Activated CD4-positive, CD25-positive, alpha-beta regulatory T cell treated with anti-CD3 and anti-CD28 coated beads, Interleukin-2, amount 50 U/mL, for 72 hours (primary cell): ENCODE data around the gene RAP1GAP2.
A peak's percentile ranks its signal among the peaks of the same experiment; 100 is the strongest.

Experiments used
- DNase-seq: peaks from one replicate; pipeline ENCODE4 v3.0.0; 2021

Gene RAP1GAP2

GRCh38 chr17:2921443-2921842 is 125.2 kb downstream of the RAP1GAP2 start:
- no peak for DNase-seq

GRCh38 chr17:2924211-2924610 is 128.0 kb downstream of the RAP1GAP2 start:
- no peak for DNase-seq

- DNase-seq = no peak
Observed at GRCh38 chr17:2925011-2925410, 128.8 kb downstream of the RAP1GAP2 start.

GRCh38 chr17:2926019-2926650 is 129.9 kb downstream of the RAP1GAP2 start:
- DNase-seq = no peak

DNA sequence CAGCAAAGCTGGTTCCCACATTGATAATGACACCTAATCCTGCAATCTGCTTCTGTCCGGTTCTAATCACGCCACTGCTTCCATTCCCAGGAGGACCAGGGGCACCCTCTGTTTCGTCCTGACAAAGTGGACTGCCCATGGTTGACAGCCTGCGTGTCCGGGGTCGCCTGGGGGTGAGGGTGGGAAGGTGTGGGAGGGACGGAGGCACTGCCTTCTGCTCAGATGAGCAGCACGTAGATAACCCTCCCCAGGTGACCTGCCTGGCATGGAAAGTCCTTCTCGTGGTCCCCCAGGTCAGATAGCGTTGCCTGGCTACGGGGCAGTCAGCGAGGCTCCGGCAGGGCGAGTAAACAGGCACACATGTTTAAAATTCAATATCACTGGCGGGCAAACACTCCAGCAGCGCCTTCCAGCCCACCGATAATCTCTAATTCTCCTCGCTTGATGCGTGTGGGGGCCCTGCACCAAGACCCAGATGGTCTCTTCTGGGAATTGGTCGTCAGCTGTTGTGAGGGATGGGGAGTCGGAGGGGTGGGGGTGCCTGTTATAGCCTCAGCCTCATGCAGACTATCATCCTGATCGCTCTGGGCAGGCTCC is 132.2 kb downstream of the RAP1GAP2 start:
- no peak for DNase-seq

DNA sequence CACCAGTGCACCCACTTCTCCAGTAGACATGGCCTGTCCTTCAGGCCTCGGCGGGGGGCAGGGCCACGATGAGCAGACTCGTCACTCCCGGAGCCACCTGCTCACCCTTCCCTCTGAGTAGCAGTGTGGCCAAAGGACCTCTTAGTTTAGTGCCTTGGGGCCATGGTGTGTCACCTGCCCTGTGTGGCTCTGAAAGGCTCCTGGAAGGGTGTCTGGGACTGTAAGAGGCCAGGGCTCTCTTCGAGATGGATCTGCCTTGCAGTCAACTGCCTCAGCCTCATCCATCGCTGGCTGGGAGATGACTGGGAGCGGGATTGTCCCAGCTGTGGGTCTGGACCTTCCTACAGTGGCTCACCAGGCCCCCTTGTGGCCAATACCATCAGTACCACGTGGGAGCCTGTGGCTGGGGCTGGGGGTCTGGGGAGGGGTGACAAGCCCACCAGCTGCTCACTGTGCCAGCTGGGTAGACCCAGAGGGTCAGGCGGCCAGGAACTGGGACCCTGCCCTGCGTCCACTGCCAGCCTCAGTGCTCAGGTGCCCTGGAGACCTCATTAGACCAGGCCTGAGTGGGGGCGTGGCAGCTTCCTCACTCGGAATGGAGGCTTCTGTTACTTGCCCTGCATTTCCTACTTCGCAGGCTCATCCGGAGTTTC is 133.8 kb downstream of the RAP1GAP2 start:
- DNase-seq = peak; percentile 52

GRCh38 chr17:2931876-2932275 is 135.6 kb downstream of the RAP1GAP2 start:
- DNase-seq = no peak

DNA sequence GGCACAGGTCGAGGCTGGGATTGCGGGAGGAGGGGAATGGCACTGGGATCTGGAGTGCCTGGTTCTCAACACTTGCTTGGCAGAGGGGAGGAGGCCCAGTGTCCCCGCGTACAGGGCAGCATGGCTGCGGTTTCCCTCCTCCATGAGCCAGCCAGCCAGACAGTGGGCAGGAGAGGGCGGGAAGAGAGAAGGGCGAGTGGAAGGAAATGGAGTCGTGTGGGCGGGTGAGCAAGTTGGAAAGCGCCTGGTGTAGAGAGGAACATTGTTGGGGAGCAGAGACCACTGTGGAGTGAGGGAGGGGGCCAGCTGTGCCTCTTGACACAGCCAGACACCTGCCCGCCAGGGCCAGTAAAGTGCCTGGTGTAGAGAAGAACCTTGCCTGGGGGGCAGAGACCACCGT is 136.7 kb downstream of the RAP1GAP2 start:
- DNase-seq = no peak

- no peak for DNase-seq
Observed at GRCh38 chr17:2933606-2934005, 137.4 kb downstream of the RAP1GAP2 start.

DNA sequence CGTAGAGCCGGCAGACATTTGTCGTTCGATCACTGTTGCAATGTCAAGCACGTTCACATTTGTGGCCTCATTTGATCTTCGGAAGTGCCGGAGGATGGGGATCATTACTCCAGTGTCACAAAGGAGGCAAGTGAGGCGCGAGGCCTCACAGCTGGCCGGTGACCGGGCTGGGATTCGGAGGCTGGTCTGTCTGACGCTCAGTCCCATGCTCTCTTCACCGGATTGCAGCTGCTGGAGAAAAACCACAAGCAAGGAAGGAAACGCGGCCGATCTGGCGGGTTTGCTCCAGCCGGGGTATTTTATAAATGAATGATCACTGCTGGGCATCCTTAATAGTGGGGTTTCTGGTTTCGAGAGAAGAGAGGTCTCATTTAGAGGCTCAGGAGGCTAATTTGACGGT is 139.4 kb downstream of the RAP1GAP2 start:
- DNase-seq = no peak

DNA sequence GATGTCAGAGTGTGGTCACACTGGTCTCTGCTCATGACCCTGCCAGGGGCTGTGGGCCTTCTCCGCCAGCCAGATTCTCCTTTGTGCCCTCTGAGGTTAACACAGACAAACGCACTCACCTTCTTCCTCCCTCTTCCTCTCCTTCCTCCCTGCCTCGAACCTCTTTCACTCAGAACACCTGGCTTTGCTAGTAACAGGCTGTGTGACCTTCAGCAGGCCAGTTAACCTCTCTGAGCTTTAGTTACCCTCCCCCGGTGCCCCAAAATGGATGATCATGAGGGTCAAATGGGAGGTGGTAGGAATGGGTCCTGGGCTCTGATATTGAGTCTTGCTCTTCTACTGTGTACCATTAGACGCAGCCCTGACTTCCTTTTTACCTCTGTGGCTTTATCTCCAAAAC is 140.1 kb downstream of the RAP1GAP2 start:
- DNase-seq = no peak

- no peak for DNase-seq
Observed at GRCh38 chr17:2936771-2937321, 140.6 kb downstream of the RAP1GAP2 start.

DNA sequence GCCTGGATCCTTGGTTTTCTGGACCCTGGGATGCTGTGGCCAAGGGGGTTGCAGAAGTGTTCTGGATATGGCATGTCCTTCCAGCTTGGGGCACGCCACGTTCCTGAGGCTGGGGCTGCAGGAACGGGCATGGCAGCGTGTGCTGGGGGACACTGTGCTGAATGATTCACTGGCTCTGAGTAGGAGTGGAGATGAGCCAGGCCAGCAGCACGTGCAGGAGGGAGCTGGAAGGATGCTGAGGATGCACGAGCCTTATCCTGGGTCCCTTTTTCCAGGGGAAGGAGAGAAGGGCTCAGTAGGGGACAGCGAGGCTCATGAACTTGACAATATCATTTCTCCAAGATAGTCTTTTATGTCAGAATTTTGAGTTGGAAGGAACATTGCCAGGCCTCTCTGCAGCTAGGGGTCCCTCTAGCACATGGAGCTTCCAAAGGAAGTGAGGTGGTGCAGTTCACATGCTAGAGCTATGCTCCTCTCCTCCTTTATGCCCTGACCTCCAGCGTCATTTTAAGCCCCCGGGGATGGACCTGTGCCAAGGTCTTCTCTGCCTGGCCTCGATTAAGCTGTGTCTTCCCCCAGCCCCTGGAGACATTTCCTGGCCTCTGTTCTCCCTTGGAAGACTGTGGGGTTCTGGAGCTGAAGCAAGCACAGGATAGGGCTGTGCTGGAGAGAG is 141.2 kb downstream of the RAP1GAP2 start:
- DNase-seq = no peak

- DNase-seq = no peak
Observed at GRCh38 chr17:2939714-2940351, 143.6 kb downstream of the RAP1GAP2 start.

GRCh38 chr17:2940352-2940751 is 144.1 kb downstream of the RAP1GAP2 start:
- no peak for DNase-seq

DNA sequence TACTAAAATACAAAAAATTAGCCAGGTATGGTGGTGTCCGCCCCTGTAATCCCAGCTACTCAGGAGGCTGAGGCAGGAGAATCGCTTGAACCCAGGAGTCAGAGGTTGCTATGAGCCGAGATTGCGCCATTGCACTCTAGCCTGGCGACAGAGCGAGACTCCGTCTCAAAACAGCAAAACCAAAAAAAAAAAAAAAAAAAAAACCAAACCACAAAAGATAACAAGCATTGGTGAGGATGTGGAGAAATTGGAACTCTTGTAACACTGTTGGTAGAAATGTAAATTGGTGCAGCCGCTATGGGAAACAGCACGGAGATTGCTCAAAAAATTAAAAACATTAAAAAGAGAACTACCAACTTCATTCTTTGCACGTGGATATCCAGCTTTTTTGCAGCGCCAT is 147.7 kb downstream of the RAP1GAP2 start:
- no peak for DNase-seq

GRCh38 chr17:2945299-2945698 is 149.1 kb downstream of the RAP1GAP2 start:
- no peak for DNase-seq

DNA sequence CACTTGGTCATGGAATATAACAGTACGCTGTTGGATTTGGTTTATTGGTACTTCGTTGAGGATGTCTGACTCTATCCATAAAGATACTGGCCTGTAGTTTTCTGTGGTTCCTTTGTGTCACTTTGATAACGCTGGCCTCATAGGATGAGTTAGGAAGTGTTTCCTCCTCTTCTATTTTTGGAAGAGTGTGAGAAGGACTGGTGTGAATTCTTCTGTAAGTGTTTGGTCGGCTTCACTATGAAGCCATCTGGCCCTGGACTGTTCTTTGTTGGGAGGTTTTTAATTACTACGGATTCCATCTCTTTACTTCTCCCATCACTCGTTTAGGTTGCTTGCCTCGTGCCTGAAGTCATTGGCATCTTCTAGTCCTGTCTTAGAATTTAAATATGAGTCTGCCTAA is 149.9 kb downstream of the RAP1GAP2 start:
- no peak for DNase-seq

DNA sequence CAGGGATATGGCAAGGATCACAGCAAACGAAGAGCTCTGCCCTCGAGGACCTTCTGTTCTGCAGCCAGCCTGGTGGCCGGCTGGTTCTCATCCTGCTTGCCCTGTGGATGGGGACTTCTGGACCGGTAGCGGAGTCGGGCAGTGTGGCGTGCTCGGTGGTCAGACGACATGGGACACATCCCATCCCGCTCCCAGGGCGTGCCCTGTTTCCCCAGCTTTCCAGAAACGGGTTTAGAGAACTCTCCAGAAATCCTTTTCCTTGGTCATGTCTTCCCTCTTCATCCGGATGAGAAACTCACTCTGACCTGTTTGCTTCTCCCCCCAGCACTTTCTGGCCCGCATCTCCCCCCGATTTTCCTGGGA is 151.3 kb downstream of the RAP1GAP2 start:
- no peak for DNase-seq

DNA sequence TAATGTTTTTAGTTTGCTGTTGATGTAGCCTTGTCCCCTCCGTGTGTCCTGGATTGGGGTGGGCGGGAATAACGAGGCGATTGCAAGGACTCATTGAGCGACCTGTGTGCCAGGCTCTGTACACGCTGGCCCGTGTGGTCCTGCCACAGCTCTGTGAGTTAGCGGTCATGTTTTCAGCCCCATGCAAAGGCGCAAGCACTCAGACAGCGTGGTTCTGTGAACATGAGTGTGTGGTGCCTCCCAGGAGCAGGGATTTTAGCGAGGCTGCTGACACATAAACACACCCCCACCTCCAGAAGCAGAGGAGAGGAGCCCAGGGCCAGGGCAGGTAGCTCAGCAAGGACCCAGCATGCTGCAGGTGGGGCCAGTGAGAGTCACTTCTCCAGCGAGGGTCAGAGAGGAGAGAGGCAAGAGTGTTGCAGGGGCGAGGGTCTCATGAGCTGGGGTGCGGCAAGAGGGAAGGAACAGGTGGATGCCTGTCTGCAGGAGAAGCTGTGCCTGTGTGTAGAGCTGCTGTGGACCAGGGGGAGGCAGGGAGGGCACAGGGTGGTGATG is 151.8 kb downstream of the RAP1GAP2 start:
- no peak for DNase-seq

- DNase-seq = no peak
Observed at GRCh38 chr17:2948721-2949468, 152.7 kb downstream of the RAP1GAP2 start.

GRCh38 chr17:2949469-2950044 is 153.3 kb downstream of the RAP1GAP2 start:
- no peak for DNase-seq
